GM12891 (cell line): ENCODE results near the gene SEPTIN5. TPM values are rescaled to one million over a fixed set of nuclear protein-coding genes. Genes with fewer than 3 reads are reported as not detected.

Experiments used
- DNase-seq: peaks from one replicate; pipeline ENCODE4 v3.0.0; 2011; ENCODE audit warnings: low spot score; ENCODE audit not compliant: insufficient read length
- FAIRE-seq: peaks from 2 replicates; lab custom pipeline; 2011; peaks lifted over from hg19 to GRCh38; lab: Jason Lieb, UNC
- PAX5 ChIP-seq: IDR thresholded peaks from 2 replicates; pipeline ENCODE4 v1.6.1; 2011; ENCODE audit warnings: low read length, moderate library complexity, mild to moderate bottlenecking; ENCODE audit not compliant: insufficient read depth, severe bottlenecking
- POLR2A ChIP-seq: IDR thresholded peaks from 2 replicates; pipeline ENCODE4 v1.6.1; 2011; ENCODE audit warnings: low read depth, low read length, control low read depth
- POLR2AphosphoS5 ChIP-seq: IDR thresholded peaks from 2 replicates; pipeline ENCODE4 v1.6.1; 2011; ENCODE audit warnings: low read depth, low read length, control low read depth
- POU2F2 ChIP-seq: IDR thresholded peaks from 2 replicates; pipeline ENCODE4 v1.6.1; 2011; ENCODE audit warnings: low read depth, mild to moderate bottlenecking, control low read depth, low read length, moderate library complexity
- SPI1 ChIP-seq: IDR thresholded peaks from 2 replicates; pipeline ENCODE4 v1.6.1; 2011; ENCODE audit warnings: low read depth, low read length, control low read depth
- TAF1 ChIP-seq: IDR thresholded peaks from 2 replicates; pipeline ENCODE4 v1.6.1; 2011; ENCODE audit warnings: low read depth, low read length, control low read depth
- polyA plus RNA-seq: library from polyadenylated mRNA; unstranded; fragments of >200 nt; gene quantifications from one replicate; pipeline ENCODE4 v1.2.1, GENCODE V29; 2012; ENCODE audit warnings: low read depth, missing spikeins, inconsistent platforms; ENCODE audit not compliant: missing spikeins

The SEPTIN5 gene
- 0.74 TPM for polyA plus RNA-seq

DNA sequence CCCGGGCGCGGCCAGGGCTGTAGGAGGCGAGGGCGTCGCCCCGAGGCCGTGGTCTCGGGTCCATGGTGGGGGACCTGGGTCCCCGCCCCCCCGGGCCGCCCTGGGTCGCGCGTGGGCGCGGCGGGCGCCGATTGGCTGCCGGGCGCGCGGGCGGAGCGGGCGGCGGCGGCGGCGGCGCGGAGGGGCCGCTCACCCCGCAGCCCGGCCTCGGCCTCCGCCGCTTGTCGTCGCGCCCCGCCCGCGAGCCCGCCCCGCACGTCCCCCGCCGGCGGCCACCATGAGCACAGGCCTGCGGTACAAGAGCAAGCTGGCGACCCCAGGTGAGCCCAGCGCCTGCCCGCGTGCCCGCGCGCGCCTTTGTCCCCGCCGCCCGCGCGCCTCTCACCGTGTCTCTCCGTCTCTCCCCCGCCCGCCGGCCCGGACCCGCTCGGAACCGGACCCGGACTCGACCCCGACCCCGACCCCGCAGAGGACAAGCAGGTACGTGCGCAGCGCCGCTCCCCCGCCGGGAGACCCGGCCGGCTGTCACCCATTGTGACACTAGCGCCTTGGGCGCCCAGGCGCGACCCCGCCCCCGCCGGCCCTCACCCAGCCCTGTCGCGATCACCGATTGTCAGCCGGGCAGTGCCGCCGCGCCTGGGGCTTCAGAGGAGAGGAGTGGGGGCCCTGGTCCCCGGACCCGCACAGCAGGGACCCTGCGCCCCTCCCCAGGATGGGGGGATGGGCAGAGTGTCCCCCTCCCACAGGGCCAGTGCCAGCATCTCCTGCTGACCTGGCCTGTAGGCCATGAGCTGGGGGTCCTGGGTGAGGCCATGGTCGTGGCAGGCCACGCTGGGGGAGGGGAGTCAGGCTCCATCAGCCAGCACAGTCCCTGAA, at the start of gene SEPTIN5:
Gene SEPTIN5, plus strand, starts transcription at position 192 of the 876 bp plus-strand sequence. Its CDS starts 86 bp downstream, at position 278.
- DNase-seq (no peak), FAIRE-seq (no peak)
- no peak for TF ChIP-seq TAF1

- FAIRE-seq (no peak), DNase-seq (no peak)
- TF ChIP-seq TAF1 (no peak), PAX5 (no peak), SPI1 (no peak), POLR2AphosphoS5 (no peak)
Observed at GRCh38 chr22:19664951-19665783, 49.1 kb upstream of the SEPTIN5 start.

DNA sequence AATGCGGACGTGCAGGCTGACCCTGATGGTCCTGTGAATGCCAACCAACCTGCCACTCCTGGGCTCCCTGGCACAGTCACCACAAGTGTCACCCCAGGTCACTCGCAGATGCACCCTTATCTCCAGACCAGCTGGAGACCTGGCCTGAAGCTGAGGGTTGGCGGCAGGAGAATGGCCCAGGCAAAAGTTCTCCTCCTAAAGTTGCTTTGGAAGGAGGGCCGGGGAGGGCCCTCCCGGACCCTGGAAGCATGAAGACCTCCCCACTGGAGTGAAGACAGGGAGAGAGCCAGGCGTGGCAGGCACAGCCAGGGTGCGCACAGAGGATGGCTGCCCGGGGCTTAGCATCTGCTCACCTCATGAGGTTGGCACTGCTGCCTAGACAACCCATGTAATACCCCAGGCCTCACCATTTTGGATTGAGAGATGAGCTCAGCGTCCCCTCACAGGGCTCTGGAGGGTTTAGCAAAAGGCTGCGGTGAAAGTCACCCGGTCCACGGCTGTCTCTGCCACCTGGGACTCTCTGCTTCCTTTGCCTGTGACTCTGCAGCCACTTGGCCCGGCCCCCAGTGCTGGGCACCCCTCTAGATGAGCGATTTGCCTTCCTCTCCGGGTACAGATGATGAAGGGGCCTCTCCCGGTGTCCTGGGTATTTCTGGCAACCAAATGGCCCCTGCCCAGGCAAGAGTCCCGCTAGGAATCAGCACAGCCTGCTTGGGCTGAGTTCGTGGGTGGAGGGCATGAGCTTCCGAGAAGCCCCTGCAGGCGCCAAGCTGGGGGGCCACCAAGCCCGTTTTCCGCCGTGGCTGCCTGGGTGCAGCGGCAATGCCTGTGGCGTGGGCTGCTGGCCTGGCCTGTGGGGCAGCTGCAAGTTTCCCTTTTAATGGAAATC, 48.3 kb upstream of the SEPTIN5 start:
- FAIRE-seq (no peak), DNase-seq (no peak)
- TF ChIP-seq PAX5 (no peak), POLR2AphosphoS5 (no peak), SPI1 (no peak)

GRCh38 chr22:19666673-19667593, 47.4 kb upstream of the SEPTIN5 start:
- TF ChIP-seq POLR2AphosphoS5 (no peak), SPI1 (no peak), TAF1 (no peak), PAX5 (no peak), POLR2A (no peak), POU2F2 (no peak)
- DNase-seq (no peak), FAIRE-seq (no peak)

DNA sequence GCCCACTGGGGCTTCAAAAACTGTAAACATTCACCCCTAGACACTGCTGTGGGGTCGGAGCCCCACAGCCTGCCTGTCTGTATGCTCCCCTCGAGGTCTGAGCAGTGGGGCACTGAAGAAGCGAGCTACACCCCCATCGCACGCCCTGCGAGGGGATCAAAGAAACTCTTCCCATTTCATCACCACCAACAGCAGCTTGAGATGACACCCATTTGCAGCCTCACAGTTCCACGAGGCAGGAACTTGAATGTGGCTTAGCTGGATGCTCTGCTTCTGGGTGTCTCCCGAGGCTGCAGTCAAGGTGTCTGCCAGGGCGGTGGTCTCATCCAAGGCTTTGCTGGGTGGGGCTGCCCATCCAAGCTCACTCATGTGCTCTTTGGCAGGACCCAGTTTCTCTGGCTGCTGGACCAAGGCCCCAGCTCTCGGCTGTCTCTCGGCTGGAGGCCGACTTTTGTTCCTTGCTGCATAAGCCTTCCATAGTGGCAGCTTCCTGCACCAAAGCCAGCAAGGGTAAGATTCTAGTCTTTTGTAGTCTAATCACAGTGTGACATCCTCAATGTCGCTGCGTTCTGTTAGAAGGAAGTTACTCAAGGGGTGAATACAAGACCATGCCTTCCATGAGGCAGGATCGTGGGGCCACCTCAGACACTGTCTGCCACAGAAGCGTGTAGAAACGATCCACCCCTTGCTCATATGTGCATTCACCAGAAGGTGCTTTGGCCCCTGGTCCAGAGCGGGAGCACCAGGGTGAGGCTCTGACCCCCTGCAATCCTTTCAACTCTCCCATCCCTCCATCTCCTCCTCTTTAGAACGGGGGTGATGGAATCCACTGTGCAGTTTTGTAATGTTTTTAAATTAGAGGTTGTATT, 46.2 kb upstream of the SEPTIN5 start:
- TF ChIP-seq POLR2A (no peak), SPI1 (no peak), POLR2AphosphoS5 (no peak), POU2F2 (no peak), TAF1 (no peak), PAX5 (no peak)
- FAIRE-seq = no peak

GRCh38 chr22:19668748-19669147, 45.6 kb upstream of the SEPTIN5 start:
- TF ChIP-seq PAX5 (no peak), POLR2AphosphoS5 (no peak)
- FAIRE-seq = no peak
- DNase-seq = no peak

More for the DNA sequence above, 46.2 kb upstream of the SEPTIN5 start:
- no peak for DNase-seq

DNA sequence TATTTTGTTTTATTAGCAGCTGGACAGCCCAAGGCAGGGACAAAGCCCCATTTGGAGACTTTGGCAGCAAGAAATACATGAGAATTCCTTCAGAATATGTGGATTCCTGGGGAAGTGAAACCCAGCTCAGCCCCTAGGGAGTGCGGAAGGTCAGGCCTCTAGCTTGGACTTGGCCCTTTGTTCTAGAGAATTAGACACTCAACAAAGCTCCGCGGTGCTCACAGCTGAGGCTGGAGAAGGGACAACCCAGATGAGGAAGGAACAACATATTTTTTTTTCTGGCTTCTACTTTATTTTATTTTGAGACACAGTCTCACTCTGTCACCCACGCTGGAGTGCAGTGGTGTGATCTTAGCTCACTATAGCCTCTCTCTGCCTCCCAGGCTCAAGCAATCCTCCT, 44.7 kb upstream of the SEPTIN5 start:
- TF ChIP-seq PAX5 (no peak), TAF1 (no peak), POLR2AphosphoS5 (no peak), SPI1 (no peak), POU2F2 (no peak), POLR2A (no peak)
- no peak for FAIRE-seq
- DNase-seq = no peak

- TF ChIP-seq TAF1 = no peak
- no peak for TF ChIP-seq POLR2A
- TF ChIP-seq SPI1 = no peak
- TF ChIP-seq POU2F2 = no peak
- TF ChIP-seq PAX5 = no peak
- TF ChIP-seq POLR2AphosphoS5 = no peak
- FAIRE-seq = no peak
- DNase-seq = no peak
Observed at GRCh38 chr22:19671316-19671715, 43.0 kb upstream of the SEPTIN5 start.
